Mammary epithelial cell (primary cell): ENCODE results near the gene PIP4K2A.

ENCODE experiments used
- CTCF ChIP-seq, 2 donors: IDR thresholded peaks in 1 of 2; conservative IDR thresholded peaks in 1 of 2; 2 replicates each; pipeline ENCODE4 v1.5.1; 2011 to 2012; ENCODE audit warnings: inconsistent platforms in 2 of 2, low read length in 2 of 2, mild to moderate bottlenecking in 2 of 2, control low read depth in 1 of 2, low read depth in 1 of 2; ENCODE audit not compliant: insufficient read depth in 1 of 2; ENCODE audit errors: extremely low read depth in 1 of 2
- EZH2 ChIP-seq: IDR thresholded peaks from 2 replicates; pipeline ENCODE4 v1.6.1; 2012; ENCODE audit warnings: low read length, inconsistent platforms, borderline replicate concordance

- TF ChIP-seq CTCF (conservative IDR thresholded peaks at IDR 0.05 in 1 of 2, IDR thresholded peaks at IDR 0.05 in 1 of 2; ENCODE audit: extremely low read depth in 1 of 2, insufficient read depth in 1 of 2, low read depth in 1 of 2, low read length in 2 of 2) (no peak), EZH2 (no peak)
Measured at GRCh38 chr10:22752272-22752889, 38.0 kb upstream of the PIP4K2A start.
